ENCODE results near the gene TIMM10B.

GRCh38 chr11:6475936-6476335, 5.4 kb upstream of the TIMM10B start:
- TF ChIP-seq CTCF (IDR thresholded peaks at IDR 0.05; ENCODE audit: low read length) = no peak
- no peak for TF ChIP-seq EZH2phosphoT487 (IDR thresholded peaks at IDR 0.05; ENCODE audit: low read length)

All from MM.1S (cell line).